Left kidney (tissue), 2 donors: ENCODE measurements around the gene GPR141. TPM values are rescaled to one million over a fixed set of nuclear protein-coding genes. Genes with fewer than 3 reads are reported as not detected.

ENCODE experiments used
- DNase-seq: peaks from one replicate; pipeline ENCODE4 v3.0.0-alpha.2; 2013
- polyA plus RNA-seq: library from polyadenylated mRNA; unstranded; fragments of 120-200 nt; gene quantifications from one replicate; pipeline ENCODE4 v1.2.1, GENCODE V29; 2013; ENCODE audit not compliant: insufficient read length

The GPR141 gene
- polyA plus RNA-seq, 1 donor, result not detected

GRCh38 chr7:37732888-37733287, 49.3 kb downstream of the GPR141 start:
- DNase-seq, result no peak

GRCh38 chr7:37735196-37735595, 51.6 kb downstream of the GPR141 start:
- DNase-seq, result no peak

- DNase-seq, result no peak
Measured at GRCh38 chr7:37738321-37738720, 54.8 kb downstream of the GPR141 start.

DNA sequence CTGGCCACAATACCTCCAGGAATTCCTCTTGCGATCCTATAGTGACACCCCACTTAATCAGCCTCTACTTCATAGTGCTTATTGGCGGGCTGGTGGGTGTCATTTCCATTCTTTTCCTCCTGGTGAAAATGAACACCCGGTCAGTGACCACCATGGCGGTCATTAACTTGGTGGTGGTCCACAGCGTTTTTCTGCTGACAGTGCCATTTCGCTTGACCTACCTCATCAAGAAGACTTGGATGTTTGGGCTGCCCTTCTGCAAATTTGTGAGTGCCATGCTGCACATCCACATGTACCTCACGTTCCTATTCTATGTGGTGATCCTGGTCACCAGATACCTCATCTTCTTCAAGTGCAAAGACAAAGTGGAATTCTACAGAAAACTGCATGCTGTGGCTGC, 56.8 kb downstream of the GPR141 start:
- DNase-seq, result no peak

- no peak for DNase-seq
Measured at GRCh38 chr7:37741776-37742175, 58.2 kb downstream of the GPR141 start.

DNA sequence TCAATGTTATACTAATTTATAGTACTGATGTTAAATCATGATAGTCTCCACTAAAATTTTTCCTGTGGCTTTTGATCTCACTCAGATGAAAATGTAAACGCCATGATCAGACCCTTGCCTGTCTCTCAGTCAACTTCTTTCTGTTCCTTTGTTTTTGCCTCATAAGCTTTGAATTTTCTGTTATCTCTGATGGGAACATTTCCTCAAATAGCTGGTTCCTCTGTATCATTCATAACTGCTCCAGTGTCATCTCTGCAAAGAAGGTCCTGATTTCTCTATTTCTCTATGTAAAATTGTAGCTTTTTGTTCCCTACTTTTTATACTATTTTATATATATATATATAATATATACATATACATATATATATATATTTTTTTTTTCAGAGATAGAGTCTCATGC, 67.5 kb downstream of the GPR141 start:
- no peak for DNase-seq

GRCh38 chr7:37753398-37754050, 70.0 kb downstream of the GPR141 start:
- no peak for DNase-seq

DNA sequence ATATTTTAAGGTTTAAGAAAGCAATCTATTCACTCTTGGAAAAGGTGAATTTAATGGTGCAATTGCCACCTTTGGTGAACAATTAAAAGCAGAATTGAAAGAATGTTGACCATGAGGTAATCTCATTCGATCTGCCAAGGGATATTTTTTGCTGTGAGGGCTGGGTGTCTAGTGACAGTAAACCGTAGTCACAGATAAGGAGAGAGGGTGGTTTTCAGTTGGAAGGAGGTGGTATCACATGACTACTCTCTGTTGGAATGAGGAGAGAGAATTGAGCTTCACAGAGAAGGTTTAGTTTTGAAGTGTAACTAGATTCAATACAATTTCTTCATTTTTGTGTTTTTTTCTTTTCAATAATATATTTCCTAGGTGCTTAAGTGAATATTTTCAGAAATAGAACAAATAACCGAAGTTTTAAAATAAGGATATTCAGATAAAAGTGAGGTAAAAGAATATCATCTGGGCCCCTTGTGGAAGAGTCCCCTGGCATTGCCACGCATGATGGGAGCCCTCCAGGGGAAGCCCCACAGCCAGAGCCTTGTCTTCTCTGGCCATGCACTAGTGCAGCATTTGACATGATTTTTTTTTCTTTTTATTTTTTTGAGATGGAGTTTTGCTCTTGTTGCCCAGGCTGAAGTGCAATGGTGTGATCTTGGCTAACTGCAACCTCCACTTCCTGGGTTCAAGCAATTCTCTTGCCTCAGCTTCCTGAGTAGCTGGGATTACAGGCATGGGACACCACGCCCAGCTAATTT, 73.4 kb downstream of the GPR141 start:
- no peak for DNase-seq

DNA sequence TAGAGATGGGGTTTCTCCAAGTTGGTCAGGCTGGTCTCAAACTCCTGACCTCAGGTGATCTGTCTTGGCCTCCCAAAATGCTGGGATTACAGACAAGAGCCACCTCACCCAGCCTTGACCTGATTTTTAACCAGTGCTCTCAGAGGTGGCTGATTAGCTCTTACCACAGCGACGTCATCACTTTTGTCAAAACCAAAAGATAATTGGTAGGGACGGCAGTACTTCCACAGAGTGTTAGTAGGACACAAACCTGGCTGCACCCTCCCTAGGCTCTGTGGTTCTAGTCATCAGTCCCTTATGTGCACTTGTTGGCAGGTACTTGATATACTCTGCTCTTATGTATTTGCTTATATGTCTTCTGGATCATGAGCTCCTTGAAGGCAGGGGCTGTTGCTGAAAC, 74.0 kb downstream of the GPR141 start:
- no peak for DNase-seq

DNA sequence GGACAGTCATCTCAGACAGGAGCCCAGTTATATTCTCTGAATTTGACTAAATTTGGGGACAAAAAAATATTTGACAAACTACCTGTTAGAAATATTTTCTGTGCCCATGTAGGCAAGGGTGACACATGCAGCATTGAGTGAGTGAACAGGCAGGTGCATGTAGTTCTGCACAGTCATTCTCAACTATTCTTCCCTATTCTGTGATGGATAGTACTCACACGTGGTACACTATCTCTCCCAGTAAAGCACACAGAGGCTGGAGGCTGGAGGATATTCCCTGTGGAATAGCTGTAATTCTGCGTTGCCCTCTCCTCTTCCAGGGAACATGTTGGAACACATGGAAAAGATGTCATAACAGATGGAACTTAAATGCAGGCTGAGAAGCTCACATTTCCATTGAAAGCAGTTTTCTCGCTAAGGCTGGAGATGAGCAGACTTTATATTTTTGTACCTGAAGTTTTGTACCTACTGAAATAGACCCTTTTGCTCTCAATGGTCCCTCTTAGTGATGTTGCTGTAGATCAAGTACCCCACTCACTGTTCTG, 75.0 kb downstream of the GPR141 start:
- DNase-seq, result no peak

DNA sequence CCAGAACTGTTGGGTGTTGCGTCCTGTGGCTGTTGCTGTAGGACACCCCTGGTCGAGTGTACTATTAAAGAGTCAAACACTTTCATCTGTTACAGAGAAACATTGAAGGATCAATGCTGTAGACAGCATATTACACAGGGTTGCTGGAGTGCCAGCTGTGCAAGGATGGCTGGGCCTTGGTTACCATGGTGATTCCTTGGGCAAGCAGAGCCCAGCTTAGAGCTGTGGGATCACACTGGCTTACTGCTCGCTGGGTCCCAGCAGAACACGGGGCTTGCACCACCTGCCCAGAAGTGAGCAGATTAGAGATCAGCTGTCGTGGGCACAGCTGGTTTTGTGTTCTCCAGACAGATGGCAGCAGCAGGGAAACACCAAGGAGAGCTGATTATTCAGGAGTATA, 76.0 kb downstream of the GPR141 start:
- DNase-seq, result no peak

- no peak for DNase-seq
Measured at GRCh38 chr7:37765421-37765829, 81.9 kb downstream of the GPR141 start.

GRCh38 chr7:37765872-37766525, 82.4 kb downstream of the GPR141 start:
- DNase-seq, result no peak

DNA sequence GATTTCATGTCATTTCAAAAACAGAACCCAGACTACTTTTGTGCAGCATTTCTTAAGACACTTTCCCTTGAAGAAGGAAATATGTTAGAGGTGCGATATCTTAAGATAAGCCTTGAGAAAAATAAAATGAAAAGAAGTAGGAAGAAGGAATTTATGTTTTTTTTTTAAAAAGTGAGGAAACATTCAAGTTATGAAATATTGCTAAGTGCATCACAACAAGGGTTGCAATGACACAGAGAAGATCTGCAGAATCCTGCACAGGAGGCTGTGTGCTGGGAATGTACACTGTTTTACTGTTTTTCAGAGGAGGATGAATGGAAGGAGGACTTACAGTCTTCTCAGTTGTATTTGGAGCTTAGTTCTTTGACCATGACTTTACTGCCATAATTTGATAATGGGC, 85.0 kb downstream of the GPR141 start:
- no peak for DNase-seq

- DNase-seq, result no peak
Measured at GRCh38 chr7:37769291-37769690, 85.7 kb downstream of the GPR141 start.

GRCh38 chr7:37769726-37770125, 86.2 kb downstream of the GPR141 start:
- DNase-seq, result no peak

DNA sequence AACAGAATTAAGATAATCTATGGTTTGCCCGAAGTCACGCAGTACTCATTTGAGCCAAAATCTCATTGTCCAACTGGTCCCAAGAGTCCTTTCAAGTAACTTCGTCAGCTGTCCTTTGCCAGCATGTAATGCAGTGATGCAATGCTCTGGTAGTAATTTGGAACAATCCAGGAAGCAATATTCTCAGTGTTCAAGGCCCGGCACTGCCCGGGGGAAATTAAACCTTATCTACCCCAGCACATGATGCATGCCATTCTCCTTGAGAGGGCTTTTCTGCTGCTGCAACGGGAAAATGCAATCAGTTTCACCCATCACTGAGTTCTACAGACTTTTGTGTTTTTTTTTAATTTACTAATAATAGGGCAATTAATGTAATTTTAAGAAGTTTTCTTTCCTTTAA, 87.3 kb downstream of the GPR141 start:
- DNase-seq, result no peak

DNA sequence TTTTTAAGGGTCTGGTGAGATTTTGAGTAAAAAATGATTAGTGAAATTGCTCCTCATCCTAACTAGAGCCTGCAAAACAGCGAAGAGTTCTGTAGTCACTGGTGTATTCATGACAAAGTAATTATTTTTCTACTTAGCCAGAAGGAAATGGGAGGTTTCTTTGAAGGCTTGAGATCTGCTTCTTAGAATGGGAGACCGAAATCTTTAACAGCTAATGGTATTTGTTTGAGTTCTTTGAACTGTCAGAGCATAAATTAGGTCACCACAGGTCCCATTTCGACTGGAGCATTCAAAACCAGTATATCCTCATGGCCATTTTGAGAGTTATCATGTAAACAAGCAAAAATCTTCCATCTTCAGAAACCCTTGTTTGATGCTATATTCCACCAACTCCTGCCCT, 87.8 kb downstream of the GPR141 start:
- no peak for DNase-seq

DNA sequence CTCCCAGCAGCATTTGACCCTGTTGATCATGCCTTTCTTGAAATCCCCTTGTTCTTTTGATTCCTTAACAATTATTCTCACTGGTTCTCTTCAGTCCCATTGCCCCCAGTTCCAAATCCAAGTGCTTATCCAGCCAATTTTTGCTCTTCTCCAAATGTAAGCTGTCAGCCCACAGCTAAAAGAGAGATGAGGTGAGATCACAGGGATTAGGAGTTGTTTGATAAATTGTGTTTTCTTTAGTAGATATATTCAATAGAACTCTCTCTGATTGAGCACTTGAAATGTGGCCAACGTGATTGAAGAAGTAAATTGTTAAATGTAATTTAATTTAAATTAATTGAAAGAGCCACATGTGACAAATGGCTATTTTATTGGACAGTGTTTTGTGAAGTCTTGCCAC, 88.2 kb downstream of the GPR141 start:
- DNase-seq, result no peak

DNA sequence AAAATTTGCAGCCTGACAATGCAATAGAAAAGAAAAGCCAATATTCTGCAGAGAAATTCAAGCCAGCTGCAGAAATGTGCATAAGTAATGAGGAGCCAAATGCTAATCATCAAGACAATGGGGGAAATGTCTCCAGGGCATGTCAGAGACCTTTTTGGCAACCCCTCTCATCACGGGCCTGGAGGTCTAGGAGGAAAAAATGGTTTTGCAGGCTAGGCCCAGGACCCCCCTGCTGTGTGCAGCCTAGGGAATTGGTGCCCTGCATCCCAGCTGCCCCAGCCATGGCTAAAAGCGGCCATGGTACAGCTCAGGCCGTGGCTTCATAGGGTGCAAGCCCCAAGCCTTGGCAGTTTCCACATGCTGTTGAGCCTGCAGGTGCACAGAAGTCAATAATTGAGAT, 92.4 kb downstream of the GPR141 start:
- DNase-seq, result no peak

GRCh38 chr7:37781156-37781555, 97.6 kb downstream of the GPR141 start:
- DNase-seq, result no peak

DNA sequence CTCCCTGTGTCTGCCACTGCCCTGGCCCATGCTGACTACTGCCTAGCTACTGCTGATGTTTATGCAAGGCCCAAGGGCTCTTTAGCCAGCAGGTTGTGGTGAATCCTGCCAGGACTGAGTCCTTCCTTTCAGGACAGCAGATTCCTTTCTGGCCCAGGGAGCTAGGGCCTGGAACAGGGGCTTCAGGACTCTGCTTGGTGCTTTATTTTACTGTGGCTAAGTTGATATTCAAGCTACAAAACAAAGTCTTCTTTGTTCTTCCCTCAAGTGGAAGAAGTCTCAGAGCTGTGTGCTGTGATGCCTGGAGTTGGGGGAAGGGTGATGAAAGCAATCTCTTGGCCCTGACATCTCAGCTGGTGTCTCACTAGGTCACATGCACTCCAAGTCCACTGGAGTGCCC, 98.6 kb downstream of the GPR141 start:
- no peak for DNase-seq

- no peak for DNase-seq
Measured at GRCh38 chr7:37784015-37784414, 100.4 kb downstream of the GPR141 start.
